ACC112 (cell line): Measurements from ENCODE around the gene SRRM1.

Experiments used
- H2AFZ ChIP-seq: fragments of 200-600 bp; sonication (generic); one replicate; pipeline ENCODE4 v1.6.0; 2017; ENCODE audit warnings: antibody characterized with exemption, low read length; ENCODE audit not compliant: unreplicated experiment
- H3K27ac ChIP-seq: fragments of 200-600 bp; sonication (generic); 2 replicates; pipeline ENCODE4 v1.5.1; 2014; ENCODE audit warnings: low read depth, mild to moderate bottlenecking, antibody characterized with exemption, low read length, moderate library complexity
- H3K27me3 ChIP-seq: fragments of 200-600 bp; sonication (generic); 2 replicates; pipeline ENCODE4 v1.6.1; 2014; ENCODE audit warnings: mild to moderate bottlenecking, antibody characterized with exemption, low read length, moderate library complexity, mixed read lengths; ENCODE audit not compliant: insufficient read depth
- H3K36me3 ChIP-seq: fragments of 200-600 bp; sonication (generic); 2 replicates; pipeline ENCODE4 v1.6.1; 2016; ENCODE audit warnings: mild to moderate bottlenecking, antibody characterized with exemption, low read length, moderate library complexity, mixed read lengths; ENCODE audit not compliant: insufficient read depth
- H3K4me1 ChIP-seq: fragments of 200-600 bp; sonication (generic); one replicate; pipeline ENCODE4 v1.6.1; 2016; ENCODE audit warnings: low read length, mixed read lengths; ENCODE audit not compliant: insufficient read depth, unreplicated experiment, control insufficient read depth
- H3K4me3 ChIP-seq: fragments of 200-600 bp; sonication (generic); 2 replicates; pipeline ENCODE4 v1.5.1; 2014; ENCODE audit warnings: mild to moderate bottlenecking, low read depth, low read length
- H3K79me2 ChIP-seq: fragments of 200-600 bp; sonication (generic); one replicate; pipeline ENCODE4 v1.6.0; 2016; ENCODE audit warnings: low read length; ENCODE audit not compliant: control insufficient read depth, unreplicated experiment, insufficient read depth

The SRRM1 gene

GRCh38 chr1:24642481-24643362 is at the start of gene SRRM1:
Gene SRRM1, plus strand, starts transcription at chr1:24643302. Its CDS starts 25 bp downstream, at chr1:24643327.
- Histone ChIP-seq H3K79me2 (peaks cover 54% of the 10 kb centered on the region), H2AFZ (peak within 1 kb of the TSS; percentile 31), H3K4me3 (peak within 1 kb of the TSS; percentile 89)

GRCh38 chr1:24594328-24594598 is 48.8 kb upstream of the SRRM1 start:
- no peak overlapping the region for H2AFZ ChIP-seq

More at GRCh38 chr1:24642481-24643362, at the start of gene SRRM1:
- Histone ChIP-seq H3K27me3 (no peaks in the 10 kb centered on the region), H3K27ac (peak within 1 kb of the TSS; percentile 96), H3K4me1 (peaks cover 23% of the 10 kb centered on the region), H3K36me3 (peaks cover 26% of the 10 kb centered on the region)

GRCh38 chr1:24596401-24596880 is 46.7 kb upstream of the SRRM1 start:
- Histone ChIP-seq H3K27me3 (0 out of 2 replicates have a peak, but pooled peaks cover 8% of the 10 kb centered on the region), H3K27ac (no peak overlapping the region), H2AFZ (no peak overlapping the region), H3K4me1 (no peaks in the 10 kb centered on the region), H3K79me2 (no peaks in the 10 kb centered on the region), H3K36me3 (no peaks in the 10 kb centered on the region), H3K4me3 (no peak overlapping the region)

More at GRCh38 chr1:24594328-24594598, 48.8 kb upstream of the SRRM1 start:
- Histone ChIP-seq H3K4me1 (no peaks in the 10 kb centered on the region), H3K27ac (no peak overlapping the region), H3K4me3 (no peak overlapping the region), H3K27me3 (0 out of 2 replicates have a peak, but pooled peaks cover 8% of the 10 kb centered on the region), H3K36me3 (no peaks in the 10 kb centered on the region), H3K79me2 (no peaks in the 10 kb centered on the region)

- H3K27ac ChIP-seq = no peak overlapping the region
- no peaks in the 10 kb centered on the region for H3K36me3 ChIP-seq
- no peaks in the 10 kb centered on the region for H3K4me1 ChIP-seq
- no peak overlapping the region for H2AFZ ChIP-seq
- no peaks in the 10 kb centered on the region for H3K79me2 ChIP-seq
- H3K4me3 ChIP-seq = no peak overlapping the region
- 0 out of 2 replicates have a peak, but pooled peaks cover 8% of the 10 kb centered on the region for H3K27me3 ChIP-seq
Measured at GRCh38 chr1:24599265-24599664, 43.8 kb upstream of the SRRM1 start.

- Histone ChIP-seq H2AFZ (no peak overlapping the region), H3K27ac (no peak overlapping the region), H3K36me3 (no peaks in the 10 kb centered on the region), H3K79me2 (no peaks in the 10 kb centered on the region), H3K4me3 (no peak overlapping the region), H3K4me1 (no peaks in the 10 kb centered on the region), H3K27me3 (0 out of 2 replicates have a peak, but pooled peaks cover under 1% of the 10 kb centered on the region)
Measured at GRCh38 chr1:24600551-24600950, 42.6 kb upstream of the SRRM1 start.

- H3K4me1 ChIP-seq = no peaks in the 10 kb centered on the region
- peaks cover 7% of the 10 kb centered on the region for H3K27me3 ChIP-seq
- no peaks in the 10 kb centered on the region for H3K36me3 ChIP-seq
- no peaks in the 10 kb centered on the region for H3K79me2 ChIP-seq
- no peak overlapping the region for H3K4me3 ChIP-seq
- H3K27ac ChIP-seq = no peak overlapping the region
- no peak overlapping the region for H2AFZ ChIP-seq
Measured at GRCh38 chr1:24605534-24606295, 37.4 kb upstream of the SRRM1 start.

- H3K36me3 ChIP-seq = no peaks in the 10 kb centered on the region
- H3K79me2 ChIP-seq = no peaks in the 10 kb centered on the region
- H3K4me3 ChIP-seq = no peak overlapping the region
- H3K27me3 ChIP-seq = peaks cover 7% of the 10 kb centered on the region
- no peak overlapping the region for H3K27ac ChIP-seq
- no peak overlapping the region for H2AFZ ChIP-seq
- no peaks in the 10 kb centered on the region for H3K4me1 ChIP-seq
Measured at GRCh38 chr1:24606296-24606605, 36.9 kb upstream of the SRRM1 start.

GRCh38 chr1:24606621-24607020 is 36.5 kb upstream of the SRRM1 start:
- no peaks in the 10 kb centered on the region for H3K4me1 ChIP-seq
- peaks cover 7% of the 10 kb centered on the region for H3K27me3 ChIP-seq
- no peaks in the 10 kb centered on the region for H3K36me3 ChIP-seq
- H3K27ac ChIP-seq = no peak overlapping the region
- H3K4me3 ChIP-seq = no peak overlapping the region
- H2AFZ ChIP-seq = no peak overlapping the region
- H3K79me2 ChIP-seq = no peaks in the 10 kb centered on the region

- Histone ChIP-seq H3K79me2 (no peaks in the 10 kb centered on the region), H2AFZ (no peak overlapping the region), H3K27me3 (peaks cover 7% of the 10 kb centered on the region), H3K36me3 (no peaks in the 10 kb centered on the region), H3K4me1 (no peaks in the 10 kb centered on the region), H3K4me3 (no peak overlapping the region), H3K27ac (no peak overlapping the region)
Measured at GRCh38 chr1:24609949-24610517, 33.1 kb upstream of the SRRM1 start.

GRCh38 chr1:24619376-24619775 is 23.7 kb upstream of the SRRM1 start:
- no peaks in the 10 kb centered on the region for H3K79me2 ChIP-seq
- no peaks in the 10 kb centered on the region for H3K36me3 ChIP-seq
- H3K27ac ChIP-seq = no peak overlapping the region
- 0 out of 2 replicates have a peak, but pooled peaks cover 4% of the 10 kb centered on the region for H3K27me3 ChIP-seq
- H3K4me1 ChIP-seq = no peaks in the 10 kb centered on the region
- no peak overlapping the region for H3K4me3 ChIP-seq
- H2AFZ ChIP-seq = no peak overlapping the region
